ACC112 (cell line): ENCODE measurements around the gene C14orf119.
A peak's percentile ranks its signal among the peaks of the same experiment; 100 is the strongest.

Experiments
- H2AFZ ChIP-seq: fragments of 200-600 bp; sonication (generic); one replicate; pipeline ENCODE4 v1.6.0; 2017; ENCODE audit warnings: antibody characterized with exemption, low read length; ENCODE audit not compliant: unreplicated experiment
- H3K27ac ChIP-seq: fragments of 200-600 bp; sonication (generic); 2 replicates; pipeline ENCODE4 v1.5.1; 2014; ENCODE audit warnings: low read depth, mild to moderate bottlenecking, antibody characterized with exemption, low read length, moderate library complexity
- H3K27me3 ChIP-seq: fragments of 200-600 bp; sonication (generic); 2 replicates; pipeline ENCODE4 v1.6.1; 2014; ENCODE audit warnings: mild to moderate bottlenecking, antibody characterized with exemption, low read length, moderate library complexity, mixed read lengths; ENCODE audit not compliant: insufficient read depth
- H3K36me3 ChIP-seq: fragments of 200-600 bp; sonication (generic); 2 replicates; pipeline ENCODE4 v1.6.1; 2016; ENCODE audit warnings: mild to moderate bottlenecking, antibody characterized with exemption, low read length, moderate library complexity, mixed read lengths; ENCODE audit not compliant: insufficient read depth
- H3K4me1 ChIP-seq: fragments of 200-600 bp; sonication (generic); one replicate; pipeline ENCODE4 v1.6.1; 2016; ENCODE audit warnings: low read length, mixed read lengths; ENCODE audit not compliant: insufficient read depth, unreplicated experiment, control insufficient read depth
- H3K4me3 ChIP-seq: fragments of 200-600 bp; sonication (generic); 2 replicates; pipeline ENCODE4 v1.5.1; 2014; ENCODE audit warnings: mild to moderate bottlenecking, low read depth, low read length
- H3K79me2 ChIP-seq: fragments of 200-600 bp; sonication (generic); one replicate; pipeline ENCODE4 v1.6.0; 2016; ENCODE audit warnings: low read length; ENCODE audit not compliant: control insufficient read depth, unreplicated experiment, insufficient read depth

C14orf119 gene

DNA sequence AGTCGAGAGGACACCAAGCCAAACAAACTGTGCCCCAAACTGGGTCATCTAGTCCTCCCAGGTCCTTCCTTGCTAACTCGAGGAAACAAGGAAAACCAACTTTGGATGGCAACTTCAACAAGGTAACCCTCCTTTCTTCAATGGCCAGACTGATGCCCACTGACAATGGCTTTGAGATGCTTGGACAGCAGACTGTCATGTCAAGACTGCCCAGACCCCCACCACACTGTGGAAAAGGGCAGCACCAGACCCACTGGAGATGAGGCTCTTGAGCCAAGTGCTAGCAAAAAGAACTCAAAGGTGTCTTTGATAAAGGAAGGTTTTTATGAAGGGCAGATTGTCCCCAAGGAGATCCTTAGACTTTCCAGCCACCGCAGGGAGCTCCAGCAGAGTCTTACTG is 28.9 kb upstream of the C14orf119 start:
- Histone ChIP-seq H3K27ac (no peak overlapping the region), H3K79me2 (peaks cover 52% of the 10 kb centered on the region), H2AFZ (no peak overlapping the region), H3K4me1 (peaks cover 33% of the 10 kb centered on the region), H3K36me3 (peaks cover 49% of the 10 kb centered on the region), H3K27me3 (no peaks in the 10 kb centered on the region), H3K4me3 (no peak overlapping the region)

DNA sequence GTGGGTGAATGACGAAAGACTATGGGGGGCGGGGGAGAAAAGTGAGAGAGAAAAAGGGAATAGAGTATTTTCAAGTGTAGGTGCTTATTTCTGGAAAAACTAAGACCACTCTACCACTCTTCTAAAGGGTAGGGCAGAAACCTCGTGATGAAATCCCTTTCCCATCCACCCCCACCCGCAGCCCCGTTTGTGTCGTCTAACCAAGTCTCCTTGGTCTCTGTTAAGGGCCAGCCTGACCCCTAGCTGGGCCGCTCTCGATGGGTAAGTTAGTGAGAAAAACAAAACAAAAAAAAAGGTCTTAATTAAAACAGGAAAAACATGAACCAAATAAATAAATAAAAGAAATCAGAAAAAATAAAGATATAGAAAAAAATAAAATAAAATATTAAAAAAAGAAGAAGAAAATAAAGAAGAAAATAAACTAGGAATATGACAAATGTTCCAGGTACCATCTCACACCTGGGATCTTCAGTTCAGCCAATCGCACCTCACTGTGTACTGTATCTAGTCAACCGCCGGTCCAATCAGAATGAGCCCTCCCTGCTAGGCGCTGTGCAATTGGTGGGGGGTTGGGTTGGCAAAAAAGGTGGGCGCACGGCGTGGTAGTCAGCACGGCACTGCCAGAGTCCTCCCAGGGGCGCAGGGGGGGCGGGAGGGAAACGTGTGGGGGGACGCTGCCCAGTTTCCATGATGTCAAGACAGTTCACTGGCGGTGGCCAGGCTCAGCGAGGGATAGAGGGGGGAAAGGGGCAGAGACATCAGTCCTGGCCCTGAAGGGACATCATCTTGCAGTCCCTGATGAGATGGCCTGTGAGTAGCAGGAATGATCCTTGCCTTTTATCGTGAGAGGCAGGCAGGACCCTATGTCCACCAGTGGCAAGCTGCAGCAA is 28.2 kb upstream of the C14orf119 start:
- H3K27me3 ChIP-seq = no peaks in the 10 kb centered on the region
- no peak overlapping the region for H3K27ac ChIP-seq
- no peak overlapping the region for H2AFZ ChIP-seq
- H3K79me2 ChIP-seq = peaks cover 52% of the 10 kb centered on the region
- H3K4me3 ChIP-seq = no peak overlapping the region
- peaks cover 51% of the 10 kb centered on the region for H3K36me3 ChIP-seq
- peaks cover 39% of the 10 kb centered on the region for H3K4me1 ChIP-seq

DNA sequence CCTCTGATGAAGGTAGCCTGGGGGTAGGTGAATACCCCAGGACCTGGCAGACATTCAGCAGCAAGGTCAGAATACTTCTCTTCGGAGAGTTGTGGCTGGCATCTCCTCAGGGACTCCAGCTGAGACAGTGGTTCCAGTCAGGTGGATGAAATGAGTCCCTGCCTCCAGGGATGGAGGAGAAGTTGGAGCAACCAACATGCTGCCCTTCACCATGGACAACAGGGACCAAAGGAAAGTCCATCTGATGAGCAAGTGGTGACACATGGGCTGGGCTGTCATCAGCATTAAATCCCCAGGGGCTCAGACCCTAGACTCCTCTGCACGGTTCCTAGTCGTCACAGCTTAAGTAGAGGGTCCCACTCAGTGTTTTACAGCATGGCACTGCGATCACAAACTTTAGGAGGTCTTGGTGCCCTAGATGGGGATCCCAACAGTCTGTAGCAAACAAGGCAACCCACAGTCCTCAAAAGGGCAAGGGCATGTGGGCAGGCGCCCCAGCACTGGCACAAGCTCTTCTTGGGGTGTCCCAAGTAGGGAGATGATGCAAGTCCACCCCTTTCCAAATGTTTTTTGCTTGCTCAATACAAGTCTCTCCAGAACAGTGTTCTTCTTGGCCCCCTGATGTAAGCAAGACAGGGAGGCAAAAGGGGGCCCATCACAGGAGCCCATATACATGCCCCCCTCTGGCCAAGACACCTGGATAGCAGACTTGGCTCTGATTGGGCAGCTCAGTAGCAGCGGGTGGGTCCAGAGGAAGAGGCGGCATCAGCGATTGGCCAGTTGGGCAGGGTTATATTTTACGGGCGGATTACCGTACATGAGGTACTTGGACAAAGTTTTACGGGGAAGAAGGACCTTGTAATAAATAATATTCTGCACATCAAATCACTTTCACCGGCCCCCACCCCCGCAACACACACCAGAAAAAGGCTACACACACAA is 27.2 kb upstream of the C14orf119 start:
- Histone ChIP-seq H3K4me1 (peaks cover 37% of the 10 kb centered on the region), H3K79me2 (peaks cover 52% of the 10 kb centered on the region), H2AFZ (no peak overlapping the region), H3K4me3 (peak overlapping the region; percentile 22; the same call in 1 of the 2 replicates), H3K36me3 (peaks cover 51% of the 10 kb centered on the region), H3K27me3 (no peaks in the 10 kb centered on the region), H3K27ac (no peak overlapping the region)

DNA sequence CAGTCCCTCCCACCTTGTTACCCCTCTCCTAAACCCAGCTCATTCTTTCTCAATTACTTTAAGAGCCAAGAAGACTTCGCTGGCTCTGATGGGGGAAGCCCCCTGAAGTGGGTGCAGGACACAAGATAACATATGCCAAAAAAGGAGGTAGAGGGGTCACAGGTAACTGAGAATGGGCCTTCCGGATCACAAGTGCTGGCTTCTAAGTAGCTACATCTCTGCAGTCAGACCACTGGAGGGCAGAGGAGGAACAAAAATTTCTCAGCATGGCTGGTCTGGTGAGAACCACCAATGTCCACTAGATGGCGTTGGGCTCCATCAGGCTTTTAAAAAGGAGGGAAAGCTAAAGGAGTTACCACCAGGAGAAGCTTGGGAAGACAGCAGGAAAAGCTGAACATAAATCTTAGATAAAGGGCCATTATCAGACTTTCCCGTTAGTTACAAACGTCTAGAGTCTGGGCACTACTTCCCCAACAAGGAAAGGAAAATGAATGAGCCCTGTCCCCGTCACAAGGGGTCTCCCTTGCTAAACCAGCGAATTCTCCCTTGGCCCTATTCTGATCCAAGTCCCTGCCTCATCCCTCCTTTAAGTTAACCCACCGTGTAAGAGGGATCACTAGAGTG is 26.4 kb upstream of the C14orf119 start:
- H3K4me1 ChIP-seq = peaks cover 37% of the 10 kb centered on the region
- no peaks in the 10 kb centered on the region for H3K27me3 ChIP-seq
- peak overlapping the region; percentile 48 for H3K27ac ChIP-seq
- peaks cover 52% of the 10 kb centered on the region for H3K79me2 ChIP-seq
- H2AFZ ChIP-seq = no peak overlapping the region
- peaks cover 44% of the 10 kb centered on the region for H3K36me3 ChIP-seq
- peak overlapping the region; percentile 30 for H3K4me3 ChIP-seq

DNA sequence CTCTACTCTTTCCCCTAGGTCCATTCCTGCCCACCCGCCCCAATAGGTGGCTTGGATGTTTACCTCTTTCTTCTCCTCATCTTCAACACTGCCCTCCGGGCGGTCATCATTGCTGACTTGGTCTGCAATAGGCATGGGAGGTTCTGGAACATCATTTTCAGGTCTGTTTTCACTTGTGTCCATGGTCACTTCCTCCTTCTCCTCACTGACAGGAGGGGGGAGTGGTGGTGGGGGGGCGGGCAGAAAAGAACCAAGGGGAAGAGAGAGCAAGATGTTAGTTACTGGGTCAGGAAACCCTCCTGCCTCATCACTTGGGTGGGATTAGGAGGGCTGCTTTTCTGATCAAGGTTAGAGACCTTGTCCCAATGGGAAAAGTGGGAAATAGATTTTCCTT is 25.9 kb upstream of the C14orf119 start:
- peaks cover 52% of the 10 kb centered on the region for H3K79me2 ChIP-seq
- peak overlapping the region; percentile 48 for H3K27ac ChIP-seq
- peak overlapping the region; percentile 30 for H3K4me3 ChIP-seq
- peaks cover 37% of the 10 kb centered on the region for H3K4me1 ChIP-seq
- H2AFZ ChIP-seq = no peak overlapping the region
- no peaks in the 10 kb centered on the region for H3K27me3 ChIP-seq
- peaks cover 41% of the 10 kb centered on the region for H3K36me3 ChIP-seq

DNA sequence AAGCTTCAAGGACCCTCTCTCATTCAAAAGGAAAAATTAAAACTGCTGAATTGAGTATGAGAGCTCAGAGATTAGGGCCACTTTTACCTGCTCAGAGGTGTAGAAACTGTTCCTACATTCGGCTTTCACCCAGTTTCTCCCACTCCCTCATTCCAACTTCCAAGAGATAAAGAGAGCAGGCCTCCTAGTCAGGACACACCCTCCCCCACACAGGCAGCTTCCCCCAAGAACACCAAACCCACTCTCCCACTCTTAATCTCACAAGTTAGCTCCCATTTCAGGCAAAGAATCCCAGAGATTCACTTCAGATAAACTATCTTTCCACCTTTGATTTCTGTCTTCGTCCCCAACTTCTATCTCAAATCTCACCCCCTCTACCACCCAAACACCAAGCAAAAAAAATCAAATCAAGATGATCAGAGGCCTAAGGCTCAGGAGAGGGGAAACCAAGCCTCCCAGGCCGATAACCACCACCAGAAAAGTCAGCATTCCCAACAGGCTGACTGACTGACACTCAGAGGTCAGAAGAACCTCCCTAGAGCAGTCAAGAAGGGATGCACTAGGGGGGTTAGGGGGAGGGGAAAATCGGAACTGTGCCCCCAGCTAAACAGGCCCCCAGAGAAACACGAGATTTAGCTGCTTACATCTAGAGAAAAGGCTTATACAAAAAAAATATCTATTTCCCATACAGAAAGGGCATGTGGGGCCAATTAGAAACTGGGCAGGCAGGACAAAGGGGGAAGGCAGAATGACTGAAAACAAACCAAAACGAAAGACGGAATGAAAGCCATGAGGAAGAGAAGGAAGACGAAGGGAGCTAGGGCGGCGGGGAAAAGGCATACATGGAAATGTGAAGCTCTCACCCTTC is 24.8 kb upstream of the C14orf119 start:
- no peak overlapping the region for H2AFZ ChIP-seq
- no peaks in the 10 kb centered on the region for H3K27me3 ChIP-seq
- H3K36me3 ChIP-seq = peaks cover 39% of the 10 kb centered on the region
- H3K27ac ChIP-seq = peak overlapping the region; percentile 71
- H3K4me3 ChIP-seq = peak overlapping the region; percentile 92
- peaks cover 37% of the 10 kb centered on the region for H3K4me1 ChIP-seq
- peaks cover 59% of the 10 kb centered on the region for H3K79me2 ChIP-seq

DNA sequence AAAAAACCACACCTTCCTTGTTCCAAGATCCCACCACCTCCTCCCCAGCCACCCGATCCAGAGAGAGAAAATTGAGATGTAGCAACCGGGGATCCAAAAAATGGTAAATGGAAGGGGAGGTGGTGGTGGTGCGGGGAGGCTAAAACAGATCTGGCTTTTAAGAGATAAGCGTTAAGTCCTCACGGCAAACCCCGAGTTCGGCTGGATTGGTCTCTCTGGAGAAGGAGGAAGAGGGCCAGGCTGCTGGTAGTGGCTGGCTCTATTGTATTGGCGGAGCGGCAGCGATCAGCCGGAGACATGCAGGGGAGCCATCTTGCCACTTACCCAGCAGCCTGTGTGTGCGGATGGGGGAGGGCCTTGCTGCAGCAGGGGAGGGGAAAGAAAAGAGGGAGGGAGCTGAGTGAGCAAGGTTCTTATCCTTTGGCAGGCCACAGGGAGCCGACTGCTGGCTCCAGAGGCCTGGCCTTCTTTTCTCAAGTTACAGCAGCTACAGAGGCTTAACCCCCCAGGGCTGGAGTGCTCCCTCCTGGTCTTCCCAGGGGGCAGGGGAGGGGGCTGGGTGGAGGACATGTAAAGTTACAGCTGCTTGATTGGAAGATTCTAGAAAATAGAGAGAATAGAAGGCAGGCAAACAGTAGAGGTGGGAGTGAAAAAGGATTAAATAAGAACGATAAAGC is 23.9 kb upstream of the C14orf119 start:
- Histone ChIP-seq H3K79me2 (peaks cover 59% of the 10 kb centered on the region), H3K36me3 (peaks cover 36% of the 10 kb centered on the region), H3K27me3 (no peaks in the 10 kb centered on the region), H2AFZ (no peak overlapping the region), H3K27ac (peak overlapping the region; percentile 71), H3K4me1 (peaks cover 37% of the 10 kb centered on the region), H3K4me3 (peak overlapping the region; percentile 92)

DNA sequence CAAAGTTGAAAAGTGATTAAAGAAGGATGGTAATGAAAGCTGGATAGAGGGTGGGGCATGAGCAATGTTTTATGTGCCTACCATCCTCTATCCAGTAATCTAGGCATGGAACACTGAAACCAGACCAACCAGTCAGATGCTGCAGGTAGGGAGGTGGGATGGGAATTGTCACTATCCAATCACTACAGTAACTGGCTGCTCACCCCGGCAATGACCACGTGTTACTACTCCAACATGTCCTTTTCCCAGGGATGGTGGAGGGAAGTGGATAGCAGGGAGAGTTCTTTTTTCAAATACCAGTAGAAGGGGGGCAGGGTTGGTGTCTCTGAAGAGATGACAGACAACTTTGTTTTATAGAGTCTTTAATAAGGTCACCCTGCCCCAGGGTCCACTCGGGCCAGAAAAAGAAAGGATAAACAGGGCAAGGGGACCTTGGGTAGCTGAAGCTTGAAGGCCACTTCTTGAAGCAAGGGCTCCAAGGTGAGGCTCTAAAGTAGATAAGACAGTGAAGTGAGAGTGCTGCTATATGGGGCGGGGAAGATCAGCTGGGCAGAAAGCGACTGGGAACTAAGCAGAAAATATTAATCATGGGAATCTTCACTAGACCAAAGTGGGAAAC is 23.3 kb upstream of the C14orf119 start:
- H3K4me1 ChIP-seq = peaks cover 41% of the 10 kb centered on the region
- peaks cover 58% of the 10 kb centered on the region for H3K79me2 ChIP-seq
- peak overlapping the region; percentile 92 for H3K4me3 ChIP-seq
- no peak overlapping the region for H2AFZ ChIP-seq
- H3K36me3 ChIP-seq = peaks cover 39% of the 10 kb centered on the region
- H3K27me3 ChIP-seq = no peaks in the 10 kb centered on the region
- H3K27ac ChIP-seq = peak overlapping the region; percentile 71

DNA sequence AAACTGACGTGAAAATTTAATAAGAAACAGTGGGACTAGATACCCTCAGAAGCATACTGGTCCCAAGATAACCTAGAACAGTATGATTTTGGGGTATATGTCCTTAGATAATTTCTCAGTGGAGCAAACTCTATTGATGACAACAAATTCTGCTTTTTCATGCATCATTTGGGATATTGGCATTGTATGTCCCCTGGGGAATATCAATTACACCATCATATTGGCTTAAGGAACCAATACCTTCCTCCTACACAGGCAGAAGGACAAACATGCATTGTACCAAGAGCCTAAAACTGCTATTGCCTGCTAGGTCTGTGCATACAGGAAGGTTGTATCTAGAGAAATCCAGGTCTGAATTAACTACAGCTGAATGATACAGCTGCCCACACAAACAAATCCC is 20.4 kb upstream of the C14orf119 start:
- no peak overlapping the region for H3K4me3 ChIP-seq
- peaks cover 33% of the 10 kb centered on the region for H3K79me2 ChIP-seq
- H3K36me3 ChIP-seq = peaks cover 34% of the 10 kb centered on the region
- H2AFZ ChIP-seq = no peak overlapping the region
- H3K4me1 ChIP-seq = peaks cover 47% of the 10 kb centered on the region
- no peak overlapping the region for H3K27ac ChIP-seq
- H3K27me3 ChIP-seq = no peaks in the 10 kb centered on the region
